Spleen (tissue), 7 donors: Measurements from ENCODE around the gene PMVK.

Source experiments
- CTCF ChIP-seq, 11 experiments: fragments of 200-600 bp in 7 of 11; fragments of 450-650 bp in 4 of 11; sonication (generic) in 4 of 11; IDR thresholded peaks in 8 of 11; conservative IDR thresholded peaks in 3 of 11; 1 replicate in 7 of 11; 2 replicates in 4 of 11; pipeline versions ENCODE4 v1.4.0 to v1.8.0; 2016 to 2021; ENCODE audit warnings: antibody characterized with exemption in 11 of 11, inconsistent platforms in 4 of 11, mild to moderate bottlenecking in 1 of 11
- POLR2A ChIP-seq, 3 donors: fragments of 450-650 bp; IDR thresholded peaks; one replicate each; pipeline ENCODE4 v1.5.1; 2017; ENCODE audit warnings: antibody characterized with exemption in 3 of 3, mild to moderate bottlenecking in 1 of 3
- POLR2AphosphoS5 ChIP-seq, 3 donors: sonication (generic); formaldehyde crosslinking; IDR thresholded peaks; one replicate each; pipeline ENCODE4 v1.5.1; 2017; ENCODE audit warnings: antibody characterized with exemption in 3 of 3
- donor health status: DM: no; HTN: no; CAD: no; lungs with moderate emphysema.
- donor health status: DM: no; HTN: no; CAD: no.
- donor health status: DM: no; HTN: no; CAD: no.

- TF ChIP-seq POLR2A (IDR thresholded peaks at IDR 0.05): no peak
- no peak for TF ChIP-seq CTCF (IDR thresholded peaks at IDR 0.05 in 8 of 11, conservative IDR thresholded peaks at IDR 0.05 in 3 of 11)
- TF ChIP-seq POLR2AphosphoS5 (IDR thresholded peaks at IDR 0.05): no peak
Observed at GRCh38 chr1:154935749-154936554, 567 bp downstream of the PMVK start.
